Activated T-helper 1 cell treated with anti-CD3 and anti-CD28 coated beads, Interleukin-12 subunit alpha, Interleukin-12 subunit beta, Interleukin-2, Interleukin-4 antibody, amounts not matched to agents 30 ng/mL and 10 ng/mL and 1 ng/mL, durations not matched to agents 14 hours and 24 hours and 36 hours (primary cell): Measurements from ENCODE around the gene UNC50. TPM values are rescaled to one million over a fixed set of nuclear protein-coding genes. Genes with fewer than 3 reads are reported as not detected.

Source experiments
- DNase-seq: peaks from one replicate; pipeline ENCODE4 v3.0.0; 2021; ENCODE audit warnings: low spot score
- H3K27ac Mint-ChIP-seq: one replicate; pipeline ENCODE4 v1.8.0; 2021; ENCODE audit warnings: mild to moderate bottlenecking, mixed read lengths
- H3K27me3 Mint-ChIP-seq: one replicate; pipeline ENCODE4 v1.8.0; 2022; ENCODE audit warnings: mild to moderate bottlenecking, moderate library complexity, mixed read lengths; ENCODE audit not compliant: insufficient read depth
- H3K36me3 Mint-ChIP-seq: one replicate; pipeline ENCODE4 v1.8.0; 2021; ENCODE audit warnings: low read depth, mixed read lengths
- H3K4me1 Mint-ChIP-seq: one replicate; pipeline ENCODE4 v1.8.0; 2021; ENCODE audit warnings: low read depth, mixed read lengths
- H3K4me3 Mint-ChIP-seq: one replicate; pipeline ENCODE4 v1.8.0; 2021; ENCODE audit warnings: mild to moderate bottlenecking, moderate library complexity, mixed read lengths
- H3K9me3 Mint-ChIP-seq: one replicate; pipeline ENCODE4 v1.8.0; 2021; ENCODE audit warnings: mixed read lengths
- intact Hi-C: fragments of 100-400 bp; cut with micrococcal nuclease; formaldehyde crosslinking; loops from one replicate; pipeline ENCODE4 v1.15.1; 2024
- total RNA-seq: library from RNA; stranded (reverse); gene quantifications from 2 replicates; pipeline ENCODE4 v1.2.3, GENCODE V29; 2022

UNC50 gene
- total RNA-seq, 1 donor from 2014 or later: 41.4 TPM

DNA sequence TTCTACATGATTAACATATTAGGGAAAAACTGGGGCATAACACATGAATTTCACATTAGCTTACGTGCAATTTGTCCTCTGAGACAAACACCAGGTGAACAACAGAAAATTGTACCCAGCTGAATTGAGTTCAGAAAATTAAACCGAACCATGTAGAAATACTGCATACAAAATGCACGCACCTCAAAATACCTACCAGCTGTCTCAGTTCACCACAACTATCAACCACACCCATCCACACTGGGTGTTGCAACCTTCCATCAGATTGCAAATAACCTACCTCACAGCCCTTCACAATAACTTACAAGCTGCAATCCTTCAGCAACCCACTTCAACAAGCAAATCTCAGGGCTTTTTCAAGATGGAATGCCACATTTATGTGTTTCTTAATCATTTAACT, 55.9 kb downstream of the UNC50 start:
- intact Hi-C loops: loop anchor here (1.0 kb wide), 1 partner anchor 97 kb away; no protein-coding TSS in a partner anchor
- Mint-ChIP-seq H3K36me3 (peaks cover 58% of the 10 kb centered on the region), H3K4me3 (peak overlapping the region; percentile 63), H3K27me3 (no peaks in the 10 kb centered on the region), H3K4me1 (peaks cover 79% of the 10 kb centered on the region), H3K27ac (peak overlapping the region; percentile 99), H3K9me3 (peaks cover 32% of the 10 kb centered on the region)
- peak; percentile 56 for DNase-seq

DNA sequence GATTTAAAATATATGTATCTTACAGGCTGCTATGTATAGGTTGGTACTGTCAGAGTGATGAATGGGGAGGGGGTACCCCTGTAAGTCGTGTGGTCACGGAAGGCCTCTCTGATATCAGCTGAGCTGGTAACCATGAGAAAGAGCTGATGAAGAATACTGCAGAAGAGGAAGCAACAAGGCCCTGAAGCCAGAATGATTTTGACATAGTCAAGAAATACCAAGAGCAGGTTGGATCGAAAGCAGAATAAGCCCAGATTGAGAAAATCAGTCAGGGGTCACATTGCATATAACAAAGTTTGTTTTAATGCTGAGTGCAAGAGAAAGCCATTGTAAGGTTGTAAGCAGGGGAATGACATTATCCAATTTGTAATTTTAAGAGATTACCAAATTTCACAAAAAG, 57.3 kb downstream of the UNC50 start:
- DNase-seq: no peak
- peaks cover 27% of the 10 kb centered on the region for H3K9me3 Mint-ChIP-seq
- no peak overlapping the region for H3K4me3 Mint-ChIP-seq
- H3K27me3 Mint-ChIP-seq: no peaks in the 10 kb centered on the region
- peak overlapping the region; percentile 67 for H3K27ac Mint-ChIP-seq
- peaks cover 69% of the 10 kb centered on the region for H3K4me1 Mint-ChIP-seq
- peaks cover 62% of the 10 kb centered on the region for H3K36me3 Mint-ChIP-seq
- intact Hi-C loops: no loop called here

Other genes with a start within 250 kb of the UNC50 start
- 54.6 and 55.7 TPM in 2 replicates for gene INPP4A, start 163.7 kb upstream of the UNC50 start, total RNA-seq
- 20.3 and 21.2 TPM in 2 replicates for gene COA5, start 77 bp upstream of the UNC50 start, total RNA-seq
- gene MGAT4A, start 122.5 kb downstream of the UNC50 start, total RNA-seq: 47.0 and 49.7 TPM in 2 replicates